ENCODE data around the gene CNTN4.
A peak's percentile ranks its signal among the peaks of the same experiment; 100 is the strongest.
"Not testable (repeated sequence)": the region's sequence is repeated elsewhere in the genome, so short reads cannot be mapped to it uniquely, and the experiment has no call there.

CNTN4 gene

GRCh38 chr3:2950159-2950558 lies 851.5 kb downstream of the CNTN4 start:
- FAIRE-seq (no peak), DNase-seq (ENCODE audit: low spot score) (peak; percentile 23)

GRCh38 chr3:2957115-2957514 lies 858.4 kb downstream of the CNTN4 start:
- FAIRE-seq = no peak

GRCh38 chr3:2958551-2958950 lies 859.9 kb downstream of the CNTN4 start:
- no peak for DNase-seq (ENCODE audit: low spot score)
- no peak for FAIRE-seq

More at GRCh38 chr3:2957115-2957514, 858.4 kb downstream of the CNTN4 start:
- no peak for DNase-seq (ENCODE audit: low spot score)

GRCh38 chr3:2961576-2961975 lies 862.9 kb downstream of the CNTN4 start:
- no peak for FAIRE-seq
- no peak for DNase-seq (ENCODE audit: low spot score)

- DNase-seq (ENCODE audit: low spot score) = no peak
- FAIRE-seq = no peak
Observed at GRCh38 chr3:2967871-2968270, 869.2 kb downstream of the CNTN4 start.

- FAIRE-seq (no peak), DNase-seq (ENCODE audit: low spot score) (no peak)
Observed at GRCh38 chr3:2968475-2968874, 869.8 kb downstream of the CNTN4 start.

GRCh38 chr3:2976212-2976611 lies 877.5 kb downstream of the CNTN4 start:
- FAIRE-seq = no peak
- no peak for DNase-seq (ENCODE audit: low spot score)

- DNase-seq (ENCODE audit: low spot score) (no peak), FAIRE-seq (no peak)
Observed at GRCh38 chr3:2976796-2977195, 878.1 kb downstream of the CNTN4 start.

- FAIRE-seq = no peak
- DNase-seq (ENCODE audit: low spot score) = no peak
Observed at GRCh38 chr3:2978977-2979732, 880.5 kb downstream of the CNTN4 start.

- DNase-seq (ENCODE audit: low spot score) = no peak
- no peak for FAIRE-seq
Observed at GRCh38 chr3:2984005-2984830, 885.6 kb downstream of the CNTN4 start.

GRCh38 chr3:2984831-2985220 lies 886.2 kb downstream of the CNTN4 start:
- no peak for FAIRE-seq
- DNase-seq (ENCODE audit: low spot score) = no peak

GRCh38 chr3:2985479-2985878 lies 886.8 kb downstream of the CNTN4 start:
- DNase-seq (ENCODE audit: low spot score) = no peak
- no peak for FAIRE-seq

GRCh38 chr3:2992534-2992933 lies 893.9 kb downstream of the CNTN4 start:
- no peak for DNase-seq (ENCODE audit: low spot score)
- no peak for FAIRE-seq

- not testable (repeated sequence) for FAIRE-seq; DNase-seq (ENCODE audit: low spot score)
Observed at GRCh38 chr3:2993130-2993529, 894.5 kb downstream of the CNTN4 start.

GRCh38 chr3:2993736-2994135 lies 895.1 kb downstream of the CNTN4 start:
- no peak for DNase-seq (ENCODE audit: low spot score)
- no peak for FAIRE-seq

GRCh38 chr3:2995195-2995594 lies 896.5 kb downstream of the CNTN4 start:
- FAIRE-seq = no peak
- no peak for DNase-seq (ENCODE audit: low spot score)

GRCh38 chr3:3005146-3005744 lies 906.6 kb downstream of the CNTN4 start:
- FAIRE-seq = no peak
- no peak for DNase-seq (ENCODE audit: low spot score)

GRCh38 chr3:3013317-3014052 lies 914.8 kb downstream of the CNTN4 start:
- no peak for DNase-seq (ENCODE audit: low spot score)
- FAIRE-seq = no peak

- peak; percentile 50 for DNase-seq (ENCODE audit: low spot score)
- no peak for FAIRE-seq
Observed at GRCh38 chr3:3015185-3016089, 916.8 kb downstream of the CNTN4 start.

GRCh38 chr3:3016226-3016625 lies 917.6 kb downstream of the CNTN4 start:
- no peak for FAIRE-seq
- DNase-seq (ENCODE audit: low spot score) = no peak
